DND-41 (cell line): ENCODE measurements around the gene PGRMC2.

Source experiments
- EZH2 ChIP-seq: IDR thresholded peaks from 3 replicates; pipeline ENCODE4 v1.6.1; 2012; ENCODE audit warnings: borderline replicate concordance, low read depth, mild to moderate bottlenecking, moderate library complexity, low read length, inconsistent platforms; ENCODE audit not compliant: severe bottlenecking
- TF ChIP-seq, protein P1 (sequence below): IDR thresholded peaks from 2 replicates; pipeline ENCODE4 v1.5.1; 2012; ENCODE audit warnings: borderline replicate concordance, low read length, moderate library complexity, mild to moderate bottlenecking; ENCODE audit not compliant: poor library complexity, severe bottlenecking; ENCODE audit errors: extremely low read depth

GRCh38 chr4:128320656-128321055, 33.0 kb upstream of the PGRMC2 start:
- TF ChIP-seq, protein P1, sequence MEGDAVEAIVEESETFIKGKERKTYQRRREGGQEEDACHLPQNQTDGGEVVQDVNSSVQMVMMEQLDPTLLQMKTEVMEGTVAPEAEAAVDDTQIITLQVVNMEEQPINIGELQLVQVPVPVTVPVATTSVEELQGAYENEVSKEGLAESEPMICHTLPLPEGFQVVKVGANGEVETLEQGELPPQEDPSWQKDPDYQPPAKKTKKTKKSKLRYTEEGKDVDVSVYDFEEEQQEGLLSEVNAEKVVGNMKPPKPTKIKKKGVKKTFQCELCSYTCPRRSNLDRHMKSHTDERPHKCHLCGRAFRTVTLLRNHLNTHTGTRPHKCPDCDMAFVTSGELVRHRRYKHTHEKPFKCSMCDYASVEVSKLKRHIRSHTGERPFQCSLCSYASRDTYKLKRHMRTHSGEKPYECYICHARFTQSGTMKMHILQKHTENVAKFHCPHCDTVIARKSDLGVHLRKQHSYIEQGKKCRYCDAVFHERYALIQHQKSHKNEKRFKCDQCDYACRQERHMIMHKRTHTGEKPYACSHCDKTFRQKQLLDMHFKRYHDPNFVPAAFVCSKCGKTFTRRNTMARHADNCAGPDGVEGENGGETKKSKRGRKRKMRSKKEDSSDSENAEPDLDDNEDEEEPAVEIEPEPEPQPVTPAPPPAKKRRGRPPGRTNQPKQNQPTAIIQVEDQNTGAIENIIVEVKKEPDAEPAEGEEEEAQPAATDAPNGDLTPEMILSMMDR, result no peak
- TF ChIP-seq EZH2, result no peak
